K562 (cell line): Measurements from ENCODE around the gene MCAT.

ENCODE experiments used
- FOSL1 ChIP-seq: fragments of 200-800 bp; sonication (Bioruptor generic); conservative IDR thresholded peaks from 2 replicates; pipeline ENCODE4 v1.6.1; 2016; ENCODE audit warnings: missing genetic modification characterization, missing compliant biosample characterization
- SIN3A ChIP-seq, 2 experiments: fragments of 150-350 bp in 1 of 2; IDR thresholded peaks; 2 replicates each; pipeline ENCODE4 v1.6.1; 2011 to 2016; ENCODE audit warnings: borderline replicate concordance in 2 of 2, low read depth in 2 of 2, low read length in 2 of 2, mild to moderate bottlenecking in 2 of 2, moderate library complexity in 2 of 2; ENCODE audit not compliant: control insufficient read depth in 1 of 2
- TAF1 ChIP-seq: IDR thresholded peaks from 2 replicates; pipeline ENCODE4 v1.6.1; 2011; ENCODE audit warnings: mild to moderate bottlenecking, low read length, moderate library complexity; ENCODE audit not compliant: insufficient read depth, control insufficient read depth, severe bottlenecking; ENCODE audit errors: extremely low read depth
- TF ChIP-seq, protein P1 (sequence below), 3 experiments: IDR thresholded peaks in 2 of 3; conservative IDR thresholded peaks in 1 of 3; 2 replicates each; pipeline ENCODE4 v1.5.1; 2011 to 2012; ENCODE audit warnings: low read length in 3 of 3, mild to moderate bottlenecking in 3 of 3, control low read depth in 2 of 3, improper control_type of control experiment in 1 of 3, inconsistent platforms in 1 of 3, low read depth in 1 of 3, mixed read lengths in 1 of 3, moderate library complexity in 1 of 3; ENCODE audit not compliant: insufficient read depth in 2 of 3

DNA sequence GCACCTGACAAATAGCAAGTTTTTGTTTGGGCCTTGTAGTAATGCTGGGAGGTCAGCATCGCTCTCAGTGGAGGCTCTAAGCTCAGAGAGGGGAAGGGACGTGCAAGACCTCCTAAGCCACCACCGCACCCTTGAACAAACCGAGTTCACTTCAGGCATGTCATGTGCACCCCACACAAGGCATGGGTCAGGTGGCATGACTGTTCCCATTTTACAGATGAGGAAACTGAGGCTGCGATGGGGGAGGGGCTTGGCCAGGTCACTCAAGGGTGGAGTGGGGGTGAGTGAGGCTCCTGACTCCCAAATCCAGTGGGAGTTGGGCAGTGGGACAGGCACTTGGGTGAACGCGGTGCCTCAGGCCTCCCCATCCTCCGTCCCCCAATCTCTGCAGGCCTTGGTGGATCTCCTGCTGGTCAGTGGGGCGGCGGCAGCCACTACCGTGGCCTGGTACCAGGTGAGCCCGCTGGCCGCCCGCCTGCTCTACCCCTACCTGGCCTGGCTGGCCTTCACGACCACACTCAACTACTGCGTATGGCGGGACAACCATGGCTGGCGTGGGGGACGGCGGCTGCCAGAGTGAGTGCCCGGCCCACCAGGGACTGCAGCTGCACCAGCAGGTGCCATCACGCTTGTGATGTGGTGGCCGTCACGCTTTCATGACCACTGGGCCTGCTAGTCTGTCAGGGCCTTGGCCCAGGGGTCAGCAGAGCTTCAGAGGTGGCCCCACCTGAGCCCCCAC lies 19.4 kb upstream of the MCAT start:
- TF ChIP-seq SIN3A (IDR thresholded peaks at IDR 0.05; ENCODE audit: borderline replicate concordance in 2 of 2, control insufficient read depth in 1 of 2, low read depth in 2 of 2, low read length in 2 of 2) (no peak), TAF1 (no peak), FOSL1 (tag) (no peak)
- TF ChIP-seq, protein P1, sequence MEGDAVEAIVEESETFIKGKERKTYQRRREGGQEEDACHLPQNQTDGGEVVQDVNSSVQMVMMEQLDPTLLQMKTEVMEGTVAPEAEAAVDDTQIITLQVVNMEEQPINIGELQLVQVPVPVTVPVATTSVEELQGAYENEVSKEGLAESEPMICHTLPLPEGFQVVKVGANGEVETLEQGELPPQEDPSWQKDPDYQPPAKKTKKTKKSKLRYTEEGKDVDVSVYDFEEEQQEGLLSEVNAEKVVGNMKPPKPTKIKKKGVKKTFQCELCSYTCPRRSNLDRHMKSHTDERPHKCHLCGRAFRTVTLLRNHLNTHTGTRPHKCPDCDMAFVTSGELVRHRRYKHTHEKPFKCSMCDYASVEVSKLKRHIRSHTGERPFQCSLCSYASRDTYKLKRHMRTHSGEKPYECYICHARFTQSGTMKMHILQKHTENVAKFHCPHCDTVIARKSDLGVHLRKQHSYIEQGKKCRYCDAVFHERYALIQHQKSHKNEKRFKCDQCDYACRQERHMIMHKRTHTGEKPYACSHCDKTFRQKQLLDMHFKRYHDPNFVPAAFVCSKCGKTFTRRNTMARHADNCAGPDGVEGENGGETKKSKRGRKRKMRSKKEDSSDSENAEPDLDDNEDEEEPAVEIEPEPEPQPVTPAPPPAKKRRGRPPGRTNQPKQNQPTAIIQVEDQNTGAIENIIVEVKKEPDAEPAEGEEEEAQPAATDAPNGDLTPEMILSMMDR (IDR thresholded peaks at IDR 0.05 in 2 of 3, conservative IDR thresholded peaks at IDR 0.05 in 1 of 3; ENCODE audit: insufficient read depth in 2 of 3, low read depth in 1 of 3, low read length in 3 of 3), result no peak
